Skeletal muscle satellite cell (primary cell): Measurements from ENCODE around the gene SYNE2.

ENCODE experiments used
- H3K27me3 ChIP-seq: 2 replicates; pipeline ENCODE4 v1.7.0; 2013; ENCODE audit warnings: low read length; ENCODE audit not compliant: control insufficient read depth, insufficient read depth
- H3K36me3 ChIP-seq: 2 replicates; pipeline ENCODE4 v1.7.0; 2013; ENCODE audit warnings: mild to moderate bottlenecking, control low read depth, low read length; ENCODE audit not compliant: insufficient read depth
- H3K4me1 ChIP-seq: 2 replicates; pipeline ENCODE4 v1.7.0; 2013; ENCODE audit warnings: low read length; ENCODE audit not compliant: control insufficient read depth, insufficient read depth
- H3K4me2 ChIP-seq: 2 replicates; pipeline ENCODE4 v1.7.0; 2013; ENCODE audit warnings: mild to moderate bottlenecking, low read length
- H3K4me3 ChIP-seq: 2 replicates; pipeline ENCODE4 v1.7.0; 2013; ENCODE audit warnings: low read length
- H3K9ac ChIP-seq: 2 replicates; pipeline ENCODE4 v1.7.0; 2013; ENCODE audit warnings: mild to moderate bottlenecking, low read depth, low read length, moderate library complexity
- H3K9me3 ChIP-seq: replicated peaks from 2 replicates; pipeline ENCODE4 v1.7.0; 2013; ENCODE audit warnings: mild to moderate bottlenecking, control low read depth, low read length

SYNE2 gene

GRCh38 chr14:64064447-64064846 lies 211.6 kb downstream of the SYNE2 start:
- no peaks in the 10 kb centered on the region for H3K27me3 ChIP-seq
- H3K36me3 ChIP-seq = no peaks in the 10 kb centered on the region
- no peak overlapping the region for H3K4me3 ChIP-seq

GRCh38 chr14:64069634-64070359 lies 217.0 kb downstream of the SYNE2 start:
- no peaks in the 10 kb centered on the region for H3K36me3 ChIP-seq

More at GRCh38 chr14:64064447-64064846, 211.6 kb downstream of the SYNE2 start:
- Histone ChIP-seq H3K9me3 (no peaks in the 10 kb centered on the region), H3K4me1 (peaks cover 3% of the 10 kb centered on the region), H3K4me2 (no peak overlapping the region), H3K9ac (no peak overlapping the region)

GRCh38 chr14:64074961-64075612 lies 222.3 kb downstream of the SYNE2 start:
- Histone ChIP-seq H3K9ac (no peak overlapping the region), H3K4me1 (peaks cover 16% of the 10 kb centered on the region), H3K36me3 (no peaks in the 10 kb centered on the region)

More at GRCh38 chr14:64069634-64070359, 217.0 kb downstream of the SYNE2 start:
- Histone ChIP-seq H3K27me3 (no peaks in the 10 kb centered on the region), H3K4me2 (no peak overlapping the region), H3K9me3 (no peaks in the 10 kb centered on the region), H3K4me3 (no peak overlapping the region), H3K9ac (no peak overlapping the region), H3K4me1 (peaks cover 6% of the 10 kb centered on the region)

GRCh38 chr14:64075613-64076005 lies 222.8 kb downstream of the SYNE2 start:
- no peak overlapping the region for H3K4me2 ChIP-seq
- no peak overlapping the region for H3K4me3 ChIP-seq
- no peaks in the 10 kb centered on the region for H3K27me3 ChIP-seq
- no peak overlapping the region for H3K9ac ChIP-seq
- H3K36me3 ChIP-seq = no peaks in the 10 kb centered on the region
- peaks cover 18% of the 10 kb centered on the region for H3K4me1 ChIP-seq
- H3K9me3 ChIP-seq = no peaks in the 10 kb centered on the region

More at GRCh38 chr14:64074961-64075612, 222.3 kb downstream of the SYNE2 start:
- Histone ChIP-seq H3K27me3 (no peaks in the 10 kb centered on the region), H3K4me3 (peak overlapping the region; percentile 20), H3K9me3 (no peaks in the 10 kb centered on the region), H3K4me2 (peak overlapping the region; percentile 38)

- peaks cover 26% of the 10 kb centered on the region for H3K4me1 ChIP-seq
- H3K27me3 ChIP-seq = no peaks in the 10 kb centered on the region
- H3K9me3 ChIP-seq = no peaks in the 10 kb centered on the region
- no peak overlapping the region for H3K4me3 ChIP-seq
- H3K9ac ChIP-seq = no peak overlapping the region
- no peak overlapping the region for H3K4me2 ChIP-seq
- H3K36me3 ChIP-seq = no peaks in the 10 kb centered on the region
Measured at GRCh38 chr14:64080452-64080851, 227.6 kb downstream of the SYNE2 start.

GRCh38 chr14:64081174-64081746 lies 228.5 kb downstream of the SYNE2 start:
- Histone ChIP-seq H3K36me3 (no peaks in the 10 kb centered on the region), H3K9ac (no peak overlapping the region), H3K4me1 (peaks cover 21% of the 10 kb centered on the region), H3K4me2 (no peak overlapping the region), H3K9me3 (no peaks in the 10 kb centered on the region), H3K27me3 (no peaks in the 10 kb centered on the region), H3K4me3 (no peak overlapping the region)

GRCh38 chr14:64082837-64083236 lies 230.0 kb downstream of the SYNE2 start:
- Histone ChIP-seq H3K9ac (peak overlapping the region; percentile 78), H3K4me3 (no peak overlapping the region), H3K9me3 (no peaks in the 10 kb centered on the region), H3K4me2 (peak overlapping the region; percentile 0), H3K27me3 (no peaks in the 10 kb centered on the region), H3K36me3 (no peaks in the 10 kb centered on the region), H3K4me1 (peaks cover 21% of the 10 kb centered on the region)

GRCh38 chr14:64088647-64088964 lies 235.8 kb downstream of the SYNE2 start:
- Histone ChIP-seq H3K4me3 (no peak overlapping the region), H3K36me3 (no peaks in the 10 kb centered on the region), H3K4me2 (no peak overlapping the region), H3K27me3 (no peaks in the 10 kb centered on the region), H3K9ac (no peak overlapping the region), H3K4me1 (peaks cover 5% of the 10 kb centered on the region), H3K9me3 (no peaks in the 10 kb centered on the region)

GRCh38 chr14:64089920-64090319 lies 237.1 kb downstream of the SYNE2 start:
- H3K36me3 ChIP-seq = no peaks in the 10 kb centered on the region

GRCh38 chr14:64091217-64091616 lies 238.4 kb downstream of the SYNE2 start:
- Histone ChIP-seq H3K4me1 (peaks cover 11% of the 10 kb centered on the region), H3K4me3 (no peak overlapping the region), H3K4me2 (no peak overlapping the region), H3K9me3 (no peaks in the 10 kb centered on the region), H3K27me3 (no peaks in the 10 kb centered on the region), H3K9ac (no peak overlapping the region), H3K36me3 (no peaks in the 10 kb centered on the region)

More at GRCh38 chr14:64089920-64090319, 237.1 kb downstream of the SYNE2 start:
- H3K4me2 ChIP-seq = no peak overlapping the region
- peaks cover 3% of the 10 kb centered on the region for H3K4me1 ChIP-seq
- no peaks in the 10 kb centered on the region for H3K9me3 ChIP-seq
- no peak overlapping the region for H3K4me3 ChIP-seq
- no peaks in the 10 kb centered on the region for H3K27me3 ChIP-seq
- H3K9ac ChIP-seq = no peak overlapping the region

- Histone ChIP-seq H3K27me3 (no peaks in the 10 kb centered on the region), H3K4me3 (no peak overlapping the region), H3K4me1 (peaks cover 11% of the 10 kb centered on the region), H3K9ac (no peak overlapping the region), H3K4me2 (no peak overlapping the region), H3K9me3 (no peaks in the 10 kb centered on the region), H3K36me3 (no peaks in the 10 kb centered on the region)
Measured at GRCh38 chr14:64092338-64092737, 239.5 kb downstream of the SYNE2 start.
